Activated naive CD4-positive, alpha-beta T cell treated with anti-CD3 and anti-CD28 coated beads, Interleukin-2, amount 50 U/mL, for 72 hours (primary cell): Measurements from ENCODE around the gene AGFG1. TPM values are rescaled to one million over a fixed set of nuclear protein-coding genes. Genes with fewer than 3 reads are reported as not detected.

Source experiments
- ATAC-seq, 2 donors: fragments of 150-1000 bp; cut with Tn5 transposase; 2 replicates each; pipeline ENCODE4 v1.10.0; 2021; ENCODE audit warnings: mild to moderate bottlenecking in 2 of 2, moderate library complexity in 2 of 2
- DNase-seq, 2 donors: peaks; one replicate each; pipeline ENCODE4 v3.0.0; 2021 to 2022; ENCODE audit warnings: low spot score in 2 of 2
- H3K27ac Mint-ChIP-seq, 2 donors: one replicate each; pipeline ENCODE4 v1.8.0; 2022; ENCODE audit warnings: mild to moderate bottlenecking in 2 of 2, mixed read lengths in 2 of 2
- H3K36me3 Mint-ChIP-seq, 2 donors: one replicate each; pipeline ENCODE4 v1.8.0; 2022; ENCODE audit warnings: mixed read lengths in 2 of 2
- H3K9me3 Mint-ChIP-seq, 2 donors: one replicate each; pipeline ENCODE4 v1.8.0; 2022; ENCODE audit warnings: mixed read lengths in 2 of 2
- total RNA-seq, 2 donors: library from RNA; stranded (reverse); gene quantifications; one replicate each; pipeline ENCODE4 v1.2.3, GENCODE V29; 2022

Gene AGFG1
- total RNA-seq, 2 donors from 2014 or later = 63.3 to 219 TPM

DNA sequence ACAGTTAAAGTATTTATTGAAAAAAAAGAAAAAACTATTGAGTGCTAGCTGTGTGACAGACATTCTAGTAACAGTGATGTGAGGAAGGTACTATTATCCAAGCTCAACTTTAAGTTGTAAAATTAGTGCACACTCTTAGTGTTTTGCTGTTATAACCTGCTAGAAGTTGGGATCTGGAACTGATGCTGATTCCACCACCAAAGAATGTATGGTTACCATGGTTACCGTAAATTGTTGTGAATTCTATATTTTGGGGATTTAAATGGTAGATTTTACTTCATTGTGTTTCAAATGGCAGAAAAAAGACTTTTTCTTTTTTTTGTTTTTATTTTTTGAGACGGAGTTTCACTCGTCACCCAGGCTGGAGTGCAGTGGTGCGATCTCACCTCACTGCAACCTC is 5.3 kb downstream of the AGFG1 start:
- Mint-ChIP-seq H3K9me3 (no peaks in the 10 kb centered on the region), H3K36me3 (peaks cover 5 to 24% of the 10 kb centered on the region in 2 donors), H3K27ac (peak overlapping the region in 1 of 2 donors; percentile 29)
- no peak for DNase-seq
- no peak for ATAC-seq

- Mint-ChIP-seq H3K9me3 (no peaks in the 10 kb centered on the region), H3K36me3 (peaks cover 0 to 11% of the 10 kb centered on the region in 2 donors), H3K27ac (peak overlapping the region in 1 of 2 donors; percentile 3)
- DNase-seq (no peak), ATAC-seq (peak; percentile 28 to 62)
These were observed 8.0 kb downstream of the AGFG1 start for GRCh38 chr2:227479865-227480475.

- DNase-seq (no peak), ATAC-seq (peak; percentile 42 to 43)
- Mint-ChIP-seq H3K9me3 (peaks cover 0 to 2% of the 10 kb centered on the region in 2 donors), H3K27ac (peak overlapping the region; percentile 8 to 58), H3K36me3 (peaks cover 1 to 16% of the 10 kb centered on the region in 2 donors)
These were observed 8.6 kb downstream of the AGFG1 start for GRCh38 chr2:227480528-227480927.

- DNase-seq = no peak
- H3K9me3 Mint-ChIP-seq = peaks cover 0 to 10% of the 10 kb centered on the region in 2 donors
- peak; percentile 72 for ATAC-seq
- peak overlapping the region; percentile 18 to 86 for H3K27ac Mint-ChIP-seq
- peaks cover 8 to 26% of the 10 kb centered on the region in 2 donors for H3K36me3 Mint-ChIP-seq
These were observed 10.8 kb downstream of the AGFG1 start for GRCh38 chr2:227482638-227483340.

- Mint-ChIP-seq H3K36me3 (peaks cover 14 to 39% of the 10 kb centered on the region in 2 donors), H3K27ac (peak overlapping the region in 1 of 2 donors; percentile 84), H3K9me3 (peaks cover 0 to 10% of the 10 kb centered on the region in 2 donors)
- no peak for ATAC-seq
- DNase-seq = no peak
These were observed 13.5 kb downstream of the AGFG1 start for GRCh38 chr2:227485429-227485828.

GRCh38 chr2:227486688-227487087 is 14.7 kb downstream of the AGFG1 start:
- Mint-ChIP-seq H3K36me3 (peaks cover 14 to 36% of the 10 kb centered on the region in 2 donors), H3K27ac (no peak overlapping the region), H3K9me3 (peaks cover 0 to 10% of the 10 kb centered on the region in 2 donors)
- DNase-seq (no peak), ATAC-seq (no peak)

DNA sequence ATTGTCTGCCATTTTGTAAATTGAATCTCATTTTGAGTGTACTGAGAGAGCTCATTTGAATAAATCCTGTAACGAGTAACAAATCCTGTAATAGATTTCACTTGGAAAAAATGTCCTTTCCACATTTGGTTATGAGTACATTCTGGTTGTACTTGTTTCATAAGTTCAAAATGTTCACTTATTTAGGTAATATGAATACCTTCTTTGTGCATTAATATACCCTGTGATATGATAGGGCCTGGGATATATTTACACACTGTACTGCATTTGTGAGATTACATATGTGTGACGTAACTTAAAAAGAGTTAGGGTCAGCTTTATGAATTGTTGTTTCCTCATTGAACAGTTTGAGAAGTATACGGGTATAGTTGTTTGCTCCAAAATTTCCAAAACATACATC is 16.1 kb downstream of the AGFG1 start:
- DNase-seq (no peak), ATAC-seq (peak; percentile 40 to 85)
- Mint-ChIP-seq H3K27ac (peak overlapping the region in 1 of 2 donors; percentile 69), H3K9me3 (peaks cover 0 to 10% of the 10 kb centered on the region in 2 donors), H3K36me3 (peaks cover 14 to 39% of the 10 kb centered on the region in 2 donors)

DNA sequence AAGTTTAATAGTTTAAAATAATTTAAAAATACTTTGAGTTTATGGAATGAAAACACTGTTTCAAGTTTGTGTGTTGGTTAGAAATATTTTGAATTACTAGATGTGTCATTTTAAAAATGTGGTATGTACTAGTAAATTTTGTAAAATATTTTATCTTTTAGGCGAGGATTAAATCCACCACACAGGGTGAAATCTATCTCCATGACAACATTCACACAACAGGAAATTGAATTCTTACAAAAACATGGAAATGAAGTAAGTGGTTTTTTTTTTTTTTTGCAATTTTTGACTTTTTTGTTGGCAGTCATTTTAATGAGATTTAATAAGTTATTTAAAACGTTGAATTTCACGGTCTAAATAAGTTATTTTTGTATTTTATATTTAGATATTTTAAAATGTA is 19.4 kb downstream of the AGFG1 start:
- no peak for DNase-seq
- Mint-ChIP-seq H3K36me3 (peaks cover 6 to 31% of the 10 kb centered on the region in 2 donors), H3K27ac (no peak overlapping the region), H3K9me3 (no peaks in the 10 kb centered on the region)
- ATAC-seq = no peak

DNA sequence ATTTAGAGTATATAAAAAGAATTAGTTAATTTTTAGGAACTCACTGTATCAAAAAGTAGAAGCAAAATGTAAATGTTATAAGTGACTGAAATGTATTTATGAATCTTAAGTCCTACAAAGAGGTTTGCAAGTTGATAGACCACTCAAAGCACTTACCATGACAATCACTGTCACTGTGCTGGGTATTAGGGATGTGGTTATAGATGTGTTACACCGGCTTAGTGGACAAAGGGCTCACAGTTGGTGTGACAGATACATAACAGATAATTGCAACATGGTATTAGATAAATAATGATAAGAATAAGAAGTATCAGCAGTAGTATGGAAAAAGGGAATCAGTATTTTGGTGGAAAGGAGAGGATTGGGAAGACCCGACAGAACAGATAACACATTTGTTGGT is 21.6 kb downstream of the AGFG1 start:
- no peaks in the 10 kb centered on the region for H3K9me3 Mint-ChIP-seq
- peaks cover 0 to 22% of the 10 kb centered on the region in 2 donors for H3K36me3 Mint-ChIP-seq
- DNase-seq = no peak
- H3K27ac Mint-ChIP-seq = no peak overlapping the region
- ATAC-seq = no peak

DNA sequence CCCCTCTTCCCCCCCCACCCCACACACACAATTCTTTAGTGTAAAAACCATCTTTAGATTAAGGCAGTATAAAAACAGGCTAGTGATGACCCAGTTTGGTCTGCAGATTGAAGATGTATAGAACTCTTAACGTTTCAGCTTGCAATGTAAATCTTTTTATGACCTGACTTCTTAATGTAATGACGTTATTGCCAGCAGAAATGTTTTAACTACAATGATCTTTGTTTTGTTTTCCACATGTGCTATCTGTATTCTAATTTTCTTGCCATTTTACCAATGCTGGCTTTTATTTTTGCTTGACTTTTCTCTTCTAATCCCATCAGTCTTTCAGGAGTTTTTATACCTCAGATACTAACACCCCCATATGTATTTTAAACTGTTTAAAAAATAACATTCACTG is 25.2 kb downstream of the AGFG1 start:
- Mint-ChIP-seq H3K36me3 (peaks cover 0 to 26% of the 10 kb centered on the region in 2 donors), H3K9me3 (no peaks in the 10 kb centered on the region), H3K27ac (no peak overlapping the region)
- DNase-seq = no peak
- ATAC-seq = no peak

- ATAC-seq = no peak
- peaks cover 0 to 32% of the 10 kb centered on the region in 2 donors for H3K36me3 Mint-ChIP-seq
- H3K27ac Mint-ChIP-seq = no peak overlapping the region
- no peaks in the 10 kb centered on the region for H3K9me3 Mint-ChIP-seq
- no peak for DNase-seq
These were observed 27.8 kb downstream of the AGFG1 start for GRCh38 chr2:227499627-227500300.

- Mint-ChIP-seq H3K9me3 (no peaks in the 10 kb centered on the region), H3K36me3 (peaks cover 0 to 28% of the 10 kb centered on the region in 2 donors), H3K27ac (no peak overlapping the region)
- DNase-seq (no peak), ATAC-seq (no peak)
These were observed 28.3 kb downstream of the AGFG1 start for GRCh38 chr2:227500301-227500630.

DNA sequence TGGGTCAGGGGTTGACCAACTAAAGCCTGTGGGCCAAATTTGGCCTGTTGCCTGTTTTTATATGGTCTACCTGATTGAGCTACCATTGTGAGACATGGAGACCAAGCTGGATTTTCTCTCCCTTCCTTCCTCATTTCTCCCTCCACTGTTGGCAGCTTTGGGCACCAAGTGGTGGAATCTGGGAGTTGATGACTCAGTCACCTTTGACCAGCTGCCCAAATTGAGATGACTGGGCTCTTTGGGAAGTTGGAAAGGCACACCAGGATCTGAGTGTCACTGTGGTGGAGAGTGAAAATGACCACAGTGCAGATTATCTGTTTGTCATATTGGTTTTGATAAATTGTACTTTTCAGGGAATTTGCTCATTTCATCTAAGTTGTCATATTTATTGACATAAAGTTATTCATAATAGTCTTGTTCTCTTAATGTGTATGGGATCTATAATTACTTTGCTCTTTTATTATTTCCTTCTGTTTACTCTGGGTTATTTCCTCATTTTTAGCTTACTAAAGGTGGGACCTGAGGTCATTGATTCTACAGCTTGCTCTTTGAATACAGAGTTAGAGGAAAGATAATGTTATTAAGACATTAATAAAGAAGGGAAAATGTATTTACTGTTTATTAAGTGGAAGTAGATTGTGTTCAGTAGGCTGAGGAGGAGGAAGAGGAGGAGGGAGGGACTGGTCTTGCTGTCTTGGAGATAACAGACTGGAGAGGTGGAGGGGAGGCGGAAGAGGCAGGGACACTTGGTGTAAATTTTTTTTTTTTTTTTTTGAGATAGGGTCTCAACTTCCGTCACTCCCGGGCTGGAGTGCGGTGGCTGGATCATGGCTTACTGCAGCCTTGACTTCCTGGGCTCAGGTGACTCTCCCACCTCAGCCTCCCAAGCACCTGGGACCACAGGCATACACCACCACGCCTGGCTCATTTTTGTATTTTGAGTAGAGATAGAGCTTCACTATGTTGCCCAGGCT is 31.8 kb downstream of the AGFG1 start:
- peak in 1 of 2 donors; percentile 65 for ATAC-seq
- peak overlapping the region; percentile 32 to 63 for H3K27ac Mint-ChIP-seq
- no peak for DNase-seq
- H3K9me3 Mint-ChIP-seq = no peaks in the 10 kb centered on the region
- peaks cover 0 to 28% of the 10 kb centered on the region in 2 donors for H3K36me3 Mint-ChIP-seq

DNA sequence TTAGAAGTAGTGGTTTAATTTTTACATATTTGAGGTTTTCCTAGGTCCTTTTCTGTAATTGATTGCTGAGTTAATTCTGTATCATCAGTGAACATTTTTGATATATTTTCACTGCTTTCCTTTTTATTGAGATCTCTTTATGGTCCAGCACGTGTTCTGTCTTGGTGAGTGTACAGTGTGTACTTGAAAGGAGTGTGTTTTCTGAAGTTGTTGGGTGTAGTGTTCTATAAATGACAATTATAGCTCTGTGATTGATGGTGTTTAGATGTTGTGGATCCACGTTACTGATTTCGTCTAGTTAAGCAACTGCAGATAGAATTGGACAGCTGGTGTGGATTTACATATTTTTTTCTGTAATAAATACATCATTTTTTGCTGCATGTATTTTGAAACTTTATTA is 32.7 kb downstream of the AGFG1 start:
- DNase-seq (no peak), ATAC-seq (no peak)
- Mint-ChIP-seq H3K9me3 (no peaks in the 10 kb centered on the region), H3K36me3 (peaks cover 0 to 28% of the 10 kb centered on the region in 2 donors), H3K27ac (peak overlapping the region in 1 of 2 donors; percentile 37)

- no peak for ATAC-seq
- peaks cover 0 to 17% of the 10 kb centered on the region in 2 donors for H3K36me3 Mint-ChIP-seq
- no peak for DNase-seq
- H3K9me3 Mint-ChIP-seq = no peaks in the 10 kb centered on the region
- no peak overlapping the region for H3K27ac Mint-ChIP-seq
These were observed 34.5 kb downstream of the AGFG1 start for GRCh38 chr2:227506456-227506855.

GRCh38 chr2:227507963-227508362 is 36.0 kb downstream of the AGFG1 start:
- ATAC-seq (peak in 1 of 2 donors; percentile 38), DNase-seq (no peak)
- Mint-ChIP-seq H3K36me3 (peaks cover 0 to 6% of the 10 kb centered on the region in 2 donors), H3K27ac (no peak overlapping the region), H3K9me3 (no peaks in the 10 kb centered on the region)
